ENCODE data around the gene NIT1.

DNA sequence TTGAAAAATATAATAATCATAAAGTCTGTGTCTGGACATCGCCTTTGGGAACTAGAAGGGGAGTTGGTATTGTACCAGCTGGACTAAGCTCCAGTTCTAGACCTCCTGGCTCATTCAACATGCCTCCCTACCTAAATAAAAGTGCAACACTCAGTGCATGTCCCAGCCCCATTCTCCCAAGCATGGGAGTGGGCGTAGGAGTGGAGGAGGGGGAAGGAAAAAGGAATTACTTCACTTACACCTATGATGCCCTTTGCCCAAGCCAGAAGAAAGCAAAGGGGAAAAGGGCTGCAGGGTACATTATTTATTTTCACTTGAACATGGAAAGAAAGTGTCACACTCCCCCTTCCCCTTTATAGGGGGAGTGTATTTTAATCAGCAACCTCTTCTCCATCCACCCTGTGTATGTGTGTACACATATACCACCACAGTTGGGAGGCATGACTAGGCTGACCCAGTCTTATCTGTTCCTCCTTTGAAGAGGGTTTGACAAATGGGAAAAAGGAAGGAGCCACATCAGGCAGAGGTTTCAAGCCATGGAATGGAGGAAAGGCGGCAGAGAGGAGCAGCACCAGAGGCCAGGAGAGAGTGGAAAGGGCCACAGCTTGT lies 3.2 kb downstream of the NIT1 start:
- TF ChIP-seq CREB1 (CRISPR knock-in tag; IDR thresholded peaks at IDR 0.05) (no peak), CTCF (IDR thresholded peaks at IDR 0.05) (no peak), ETV6 (CRISPR knock-in tag; IDR thresholded peaks at IDR 0.05) (no peak), ATF3 (CRISPR knock-in tag; conservative IDR thresholded peaks at IDR 0.05) (no peak), NFE2L1 (CRISPR knock-in tag; IDR thresholded peaks at IDR 0.05) (no peak), ESRRA (CRISPR knock-in tag; IDR thresholded peaks at IDR 0.05; ENCODE audit: borderline replicate concordance) (no peak), ZNF263 (CRISPR knock-in tag; IDR thresholded peaks at IDR 0.05; ENCODE audit: low read depth) (no peak), NR1H2 (CRISPR knock-in tag; IDR thresholded peaks at IDR 0.05) (no peak), SP1 (CRISPR knock-in tag; conservative IDR thresholded peaks at IDR 0.05) (no peak), ATF2 (CRISPR knock-in tag; IDR thresholded peaks at IDR 0.05; ENCODE audit: borderline replicate concordance, low read depth) (no peak), TCF7 (CRISPR knock-in tag; IDR thresholded peaks at IDR 0.05; ENCODE audit: low read depth) (no peak)
- TF ChIP-seq, protein P1, sequence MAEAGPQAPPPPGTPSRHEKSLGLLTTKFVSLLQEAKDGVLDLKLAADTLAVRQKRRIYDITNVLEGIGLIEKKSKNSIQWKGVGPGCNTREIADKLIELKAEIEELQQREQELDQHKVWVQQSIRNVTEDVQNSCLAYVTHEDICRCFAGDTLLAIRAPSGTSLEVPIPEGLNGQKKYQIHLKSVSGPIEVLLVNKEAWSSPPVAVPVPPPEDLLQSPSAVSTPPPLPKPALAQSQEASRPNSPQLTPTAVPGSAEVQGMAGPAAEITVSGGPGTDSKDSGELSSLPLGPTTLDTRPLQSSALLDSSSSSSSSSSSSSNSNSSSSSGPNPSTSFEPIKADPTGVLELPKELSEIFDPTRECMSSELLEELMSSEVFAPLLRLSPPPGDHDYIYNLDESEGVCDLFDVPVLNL (CRISPR knock-in tag; IDR thresholded peaks at IDR 0.05; ENCODE audit: borderline replicate concordance, low read depth): no peak
- TF ChIP-seq, protein P2, sequence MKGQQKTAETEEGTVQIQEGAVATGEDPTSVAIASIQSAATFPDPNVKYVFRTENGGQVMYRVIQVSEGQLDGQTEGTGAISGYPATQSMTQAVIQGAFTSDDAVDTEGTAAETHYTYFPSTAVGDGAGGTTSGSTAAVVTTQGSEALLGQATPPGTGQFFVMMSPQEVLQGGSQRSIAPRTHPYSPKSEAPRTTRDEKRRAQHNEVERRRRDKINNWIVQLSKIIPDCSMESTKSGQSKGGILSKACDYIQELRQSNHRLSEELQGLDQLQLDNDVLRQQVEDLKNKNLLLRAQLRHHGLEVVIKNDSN (CRISPR knock-in tag; IDR thresholded peaks at IDR 0.05): no peak
- TF ChIP-seq, protein P3, sequence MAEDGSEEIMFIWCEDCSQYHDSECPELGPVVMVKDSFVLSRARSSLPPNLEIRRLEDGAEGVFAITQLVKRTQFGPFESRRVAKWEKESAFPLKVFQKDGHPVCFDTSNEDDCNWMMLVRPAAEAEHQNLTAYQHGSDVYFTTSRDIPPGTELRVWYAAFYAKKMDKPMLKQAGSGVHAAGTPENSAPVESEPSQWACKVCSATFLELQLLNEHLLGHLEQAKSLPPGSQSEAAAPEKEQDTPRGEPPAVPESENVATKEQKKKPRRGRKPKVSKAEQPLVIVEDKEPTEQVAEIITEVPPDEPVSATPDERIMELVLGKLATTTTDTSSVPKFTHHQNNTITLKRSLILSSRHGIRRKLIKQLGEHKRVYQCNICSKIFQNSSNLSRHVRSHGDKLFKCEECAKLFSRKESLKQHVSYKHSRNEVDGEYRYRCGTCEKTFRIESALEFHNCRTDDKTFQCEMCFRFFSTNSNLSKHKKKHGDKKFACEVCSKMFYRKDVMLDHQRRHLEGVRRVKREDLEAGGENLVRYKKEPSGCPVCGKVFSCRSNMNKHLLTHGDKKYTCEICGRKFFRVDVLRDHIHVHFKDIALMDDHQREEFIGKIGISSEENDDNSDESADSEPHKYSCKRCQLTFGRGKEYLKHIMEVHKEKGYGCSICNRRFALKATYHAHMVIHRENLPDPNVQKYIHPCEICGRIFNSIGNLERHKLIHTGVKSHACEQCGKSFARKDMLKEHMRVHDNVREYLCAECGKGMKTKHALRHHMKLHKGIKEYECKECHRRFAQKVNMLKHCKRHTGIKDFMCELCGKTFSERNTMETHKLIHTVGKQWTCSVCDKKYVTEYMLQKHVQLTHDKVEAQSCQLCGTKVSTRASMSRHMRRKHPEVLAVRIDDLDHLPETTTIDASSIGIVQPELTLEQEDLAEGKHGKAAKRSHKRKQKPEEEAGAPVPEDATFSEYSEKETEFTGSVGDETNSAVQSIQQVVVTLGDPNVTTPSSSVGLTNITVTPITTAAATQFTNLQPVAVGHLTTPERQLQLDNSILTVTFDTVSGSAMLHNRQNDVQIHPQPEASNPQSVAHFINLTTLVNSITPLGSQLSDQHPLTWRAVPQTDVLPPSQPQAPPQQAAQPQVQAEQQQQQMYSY (CRISPR knock-in tag; IDR thresholded peaks at IDR 0.05): no peak

Data from WTC11 (cell line).